ENCODE data around the gene TMEM255A. TPM values are rescaled to one million over a fixed set of nuclear protein-coding genes. Genes with fewer than 3 reads are reported as not detected.

Gene TMEM255A
- polyA plus RNA-seq, 1 donor from 2014 or later: 7.5 TPM

- no peaks in the 10 kb centered on the region for H3K9me2 ChIP-seq (ENCODE audit: insufficient read depth, low read length)
- H3K4me3 ChIP-seq (ENCODE audit: low read length): no peak overlapping the region
- H4K20me1 ChIP-seq (ENCODE audit: insufficient read depth): no peaks in the 10 kb centered on the region
- no peak overlapping the region for H3K9ac ChIP-seq (ENCODE audit: low read length)
- H3K27ac ChIP-seq (ENCODE audit: low read length): no peak overlapping the region
- no peaks in the 10 kb centered on the region for H3K79me2 ChIP-seq (replicated peaks; ENCODE audit: insufficient read depth, low read length)
- H3K27me3 ChIP-seq (ENCODE audit: insufficient read depth, low read depth, low read length): no peaks in the 10 kb centered on the region
- H3K9me3 ChIP-seq (ENCODE audit: low read length): no peaks in the 10 kb centered on the region
- no peak for TF ChIP-seq RAD21 (conservative IDR thresholded peaks at IDR 0.05)
- TF ChIP-seq CTCF (IDR thresholded peaks at IDR 0.05; ENCODE audit: poor library complexity, severe bottlenecking): no peak
- TF ChIP-seq REST (IDR thresholded peaks at IDR 0.05; ENCODE audit: borderline replicate concordance): no peak
- H3K4me2 ChIP-seq (ENCODE audit: low read length): no peak overlapping the region
- no peaks in the 10 kb centered on the region for H3K36me3 ChIP-seq (ENCODE audit: insufficient read depth, low read length)
- H3F3A ChIP-seq (ENCODE audit: insufficient read depth, low read length, poor library complexity, severe bottlenecking): no peaks in the 10 kb centered on the region
- H2AFZ ChIP-seq (ENCODE audit: low read depth, low read length): no peak overlapping the region
Observed at GRCh38 chrX:120306630-120307029, 4.6 kb downstream of the TMEM255A start.

DNA sequence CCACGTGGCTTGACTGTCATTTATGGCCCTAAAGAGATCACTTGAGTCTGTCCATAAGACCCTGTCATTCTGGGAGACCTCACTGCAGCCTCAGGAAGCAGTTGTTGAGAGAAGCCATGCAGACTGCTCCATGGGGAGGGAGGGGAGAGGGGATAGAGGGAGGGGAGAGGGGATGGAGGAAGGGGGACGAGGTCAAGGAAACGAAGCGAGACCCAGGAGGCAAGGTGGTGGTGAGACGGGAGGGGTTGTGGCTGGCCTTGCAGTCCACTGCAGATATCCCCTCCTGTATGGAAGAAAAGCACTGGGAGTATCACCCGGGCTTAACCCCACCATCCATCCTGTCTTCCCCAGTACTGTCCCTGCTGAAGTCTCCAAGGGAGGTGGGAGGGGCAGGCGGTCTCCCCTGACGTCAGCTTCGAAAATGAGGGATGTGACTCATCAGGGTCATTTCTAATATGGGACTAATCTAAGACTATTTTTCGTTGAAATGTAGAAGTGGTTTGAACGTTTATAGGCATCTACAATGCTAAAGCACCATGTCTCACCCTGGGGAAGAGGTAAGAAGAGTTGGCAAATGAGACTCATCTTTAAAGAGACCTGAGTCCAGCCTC, 5.6 kb downstream of the TMEM255A start:
- Histone ChIP-seq H4K20me1 (ENCODE audit: insufficient read depth) (no peaks in the 10 kb centered on the region), H3K36me3 (ENCODE audit: insufficient read depth, low read length) (no peaks in the 10 kb centered on the region), H3K27me3 (ENCODE audit: insufficient read depth, low read depth, low read length) (no peaks in the 10 kb centered on the region), H3K9ac (ENCODE audit: low read length) (no peak overlapping the region), H3K9me3 (ENCODE audit: low read length) (no peaks in the 10 kb centered on the region), H2AFZ (ENCODE audit: low read depth, low read length) (no peak overlapping the region), H3K9me2 (ENCODE audit: insufficient read depth, low read length) (no peaks in the 10 kb centered on the region), H3K4me2 (ENCODE audit: low read length) (no peak overlapping the region), H3K27ac (ENCODE audit: low read length) (no peak overlapping the region), H3K4me3 (ENCODE audit: low read length) (no peak overlapping the region), H3F3A (ENCODE audit: insufficient read depth, low read length, poor library complexity, severe bottlenecking) (no peaks in the 10 kb centered on the region), H3K79me2 (replicated peaks; ENCODE audit: insufficient read depth, low read length) (no peaks in the 10 kb centered on the region)
- TF ChIP-seq EZH2 (IDR thresholded peaks at IDR 0.05; ENCODE audit: borderline replicate concordance, insufficient read depth, low read length, poor library complexity, severe bottlenecking): no peak
- no peak for TF ChIP-seq EP300 (conservative IDR thresholded peaks at IDR 0.05; ENCODE audit: poor library complexity, severe bottlenecking)
- TF ChIP-seq TAF1 (IDR thresholded peaks at IDR 0.05; ENCODE audit: low read depth): no peak
- TF ChIP-seq RAD21 (conservative IDR thresholded peaks at IDR 0.05): no peak
- no peak for TF ChIP-seq MXI1 (conservative IDR thresholded peaks at IDR 0.05; ENCODE audit: poor library complexity, severe bottlenecking)
- TF ChIP-seq SMC3 (conservative IDR thresholded peaks at IDR 0.05; ENCODE audit: poor library complexity): no peak
- no peak for TF ChIP-seq CTCF (IDR thresholded peaks at IDR 0.05; ENCODE audit: poor library complexity, severe bottlenecking)
- no peak for TF ChIP-seq POLR2AphosphoS5 (IDR thresholded peaks at IDR 0.05)
- TF ChIP-seq REST (IDR thresholded peaks at IDR 0.05; ENCODE audit: borderline replicate concordance): no peak
